SJSA1 (cell line): ENCODE results near the gene EFNB1. TPM values are rescaled to one million over a fixed set of nuclear protein-coding genes. Genes with fewer than 3 reads are reported as not detected.

Source experiments
- DNase-seq, 2 experiments: peaks; one replicate each; pipeline ENCODE4 v3.0.0-alpha.2; 2015 to 2020; ENCODE audit warnings: low spot score in 2 of 2, low read depth in 1 of 2
- H3K27ac ChIP-seq: fragments of 250-450 bp; sonication (Bioruptor Pico); 2 replicates; pipeline ENCODE4 v1.5.1; 2020; ENCODE audit warnings: mild to moderate bottlenecking, moderate library complexity
- H3K27me3 ChIP-seq: fragments of 250-450 bp; sonication (Bioruptor Pico); replicated peaks from 2 replicates; pipeline ENCODE4 v1.5.1; 2020; ENCODE audit warnings: mild to moderate bottlenecking, moderate library complexity
- H3K36me3 ChIP-seq: fragments of 250-450 bp; sonication (Bioruptor Pico); 2 replicates; pipeline ENCODE4 v1.5.1; 2020; ENCODE audit warnings: mild to moderate bottlenecking
- H3K4me1 ChIP-seq: fragments of 250-450 bp; sonication (Bioruptor Pico); replicated peaks from 2 replicates; pipeline ENCODE4 v1.6.1; 2021; ENCODE audit warnings: mild to moderate bottlenecking
- H3K4me3 ChIP-seq: fragments of 250-450 bp; sonication (Bioruptor Pico); 2 replicates; pipeline ENCODE4 v1.5.1; 2020; ENCODE audit warnings: mild to moderate bottlenecking
- H3K9me3 ChIP-seq: fragments of 250-450 bp; sonication (Bioruptor Pico); replicated peaks from 2 replicates; pipeline ENCODE4 v1.5.1; 2020; ENCODE audit warnings: mild to moderate bottlenecking
- total RNA-seq: library from RNA; depleted of rRNA; stranded (reverse); fragments of >200 nt; shearing (Covaris generic); gene quantifications from 2 replicates; pipeline ENCODE4 v1.2.3, GENCODE V29; 2014

Gene EFNB1
- total RNA-seq, 1 experiment from 2014 or later: 10.4 TPM

GRCh38 chrX:68822641-68823410, 6.0 kb upstream of the EFNB1 start:
- no peak overlapping the region for H3K4me3 ChIP-seq
- DNase-seq: peak; percentile 13 to 49
- H3K4me1 ChIP-seq: peaks cover under 1% of the 10 kb centered on the region; the same call in 1 of the 2 replicates
- no peaks in the 10 kb centered on the region for H3K9me3 ChIP-seq
- no peaks in the 10 kb centered on the region for H3K27me3 ChIP-seq
- no peak overlapping the region for H3K27ac ChIP-seq
- H3K36me3 ChIP-seq: no peaks in the 10 kb centered on the region

GRCh38 chrX:68823413-68824151, 5.2 kb upstream of the EFNB1 start:
- no peak for DNase-seq
- H3K9me3 ChIP-seq: no peaks in the 10 kb centered on the region
- H3K27me3 ChIP-seq: no peaks in the 10 kb centered on the region
- peaks cover 7% of the 10 kb centered on the region for H3K4me1 ChIP-seq
- H3K4me3 ChIP-seq: no peak overlapping the region
- no peaks in the 10 kb centered on the region for H3K36me3 ChIP-seq
- H3K27ac ChIP-seq: no peak overlapping the region

- DNase-seq: no peak
- Histone ChIP-seq H3K4me1 (peaks cover 7% of the 10 kb centered on the region), H3K27ac (no peak overlapping the region), H3K27me3 (no peaks in the 10 kb centered on the region), H3K36me3 (no peaks in the 10 kb centered on the region), H3K4me3 (no peak overlapping the region), H3K9me3 (no peaks in the 10 kb centered on the region)
These were observed 4.7 kb upstream of the EFNB1 start for GRCh38 chrX:68824152-68824433.

- H3K36me3 ChIP-seq: no peaks in the 10 kb centered on the region
- H3K4me3 ChIP-seq: no peak overlapping the region
- H3K4me1 ChIP-seq: peaks cover 7% of the 10 kb centered on the region
- no peaks in the 10 kb centered on the region for H3K27me3 ChIP-seq
- H3K9me3 ChIP-seq: no peaks in the 10 kb centered on the region
- no peak for DNase-seq
- H3K27ac ChIP-seq: no peak overlapping the region
These were observed 4.2 kb upstream of the EFNB1 start for GRCh38 chrX:68824565-68825125.

GRCh38 chrX:68826113-68826980, 2.5 kb upstream of the EFNB1 start:
- no peak for DNase-seq
- Histone ChIP-seq H3K4me3 (no peak overlapping the region), H3K36me3 (no peaks in the 10 kb centered on the region), H3K9me3 (no peaks in the 10 kb centered on the region), H3K27ac (no peak overlapping the region), H3K27me3 (no peaks in the 10 kb centered on the region), H3K4me1 (peaks cover 13% of the 10 kb centered on the region)

- no peak overlapping the region for H3K4me3 ChIP-seq
- DNase-seq: no peak
- no peak overlapping the region for H3K27ac ChIP-seq
- peaks cover 20% of the 10 kb centered on the region for H3K4me1 ChIP-seq
- H3K27me3 ChIP-seq: no peaks in the 10 kb centered on the region
- H3K36me3 ChIP-seq: no peaks in the 10 kb centered on the region
- H3K9me3 ChIP-seq: no peaks in the 10 kb centered on the region
These were observed 1.6 kb upstream of the EFNB1 start for GRCh38 chrX:68827256-68827655.

GRCh38 chrX:68827848-68828624, 785 bp upstream of the EFNB1 start:
- DNase-seq: peak; percentile 70 to 80
- Histone ChIP-seq H3K9me3 (no peaks in the 10 kb centered on the region), H3K4me1 (peaks cover 20% of the 10 kb centered on the region), H3K4me3 (peak overlapping the region; percentile 56), H3K27me3 (no peaks in the 10 kb centered on the region), H3K36me3 (no peaks in the 10 kb centered on the region), H3K27ac (no peak overlapping the region)

- H3K9me3 ChIP-seq: no peaks in the 10 kb centered on the region
- H3K4me3 ChIP-seq: peak overlapping the region; percentile 56
- H3K36me3 ChIP-seq: no peaks in the 10 kb centered on the region
- H3K4me1 ChIP-seq: peaks cover 20% of the 10 kb centered on the region
- DNase-seq: peak in 1 of 2 experiments; percentile 46
- no peak overlapping the region for H3K27ac ChIP-seq
- no peaks in the 10 kb centered on the region for H3K27me3 ChIP-seq
These were observed 979 bp downstream of the EFNB1 start for GRCh38 chrX:68829582-68830418.

- H3K4me1 ChIP-seq: peaks cover 20% of the 10 kb centered on the region
- no peak overlapping the region for H3K27ac ChIP-seq
- H3K36me3 ChIP-seq: no peaks in the 10 kb centered on the region
- no peaks in the 10 kb centered on the region for H3K27me3 ChIP-seq
- H3K4me3 ChIP-seq: peak overlapping the region; percentile 56
- no peaks in the 10 kb centered on the region for H3K9me3 ChIP-seq
- DNase-seq: peak in 1 of 2 experiments; percentile 5
These were observed 1.9 kb downstream of the EFNB1 start for GRCh38 chrX:68830419-68831404.

GRCh38 chrX:68831405-68832100, 2.7 kb downstream of the EFNB1 start:
- DNase-seq: no peak
- Histone ChIP-seq H3K27me3 (no peaks in the 10 kb centered on the region), H3K9me3 (no peaks in the 10 kb centered on the region), H3K4me1 (peaks cover 20% of the 10 kb centered on the region), H3K27ac (no peak overlapping the region), H3K36me3 (no peaks in the 10 kb centered on the region), H3K4me3 (no peak overlapping the region)

- H3K36me3 ChIP-seq: no peaks in the 10 kb centered on the region
- H3K9me3 ChIP-seq: no peaks in the 10 kb centered on the region
- no peaks in the 10 kb centered on the region for H3K27me3 ChIP-seq
- H3K4me3 ChIP-seq: no peak overlapping the region
- peaks cover 20% of the 10 kb centered on the region for H3K4me1 ChIP-seq
- H3K27ac ChIP-seq: no peak overlapping the region
- peak; percentile 28 to 57 for DNase-seq
These were observed 3.2 kb downstream of the EFNB1 start for GRCh38 chrX:68832101-68832416.
